COR-L47 (cell line): Measurements from ENCODE around the gene MARCHF7.
"Not testable (repeated sequence)": the region's sequence is repeated elsewhere in the genome, so short reads cannot be mapped to it uniquely, and the experiment has no call there.

Experiments used
- DNase-seq: peaks from one replicate; lab custom pipeline; 2025; lab: John Stamatoyannopoulos, UW

The MARCHF7 gene

GRCh38 chr2:159716857-159717256, 4.6 kb downstream of the MARCHF7 start:
- no peak for DNase-seq

- no peak for DNase-seq
Observed at GRCh38 chr2:159720676-159721075, 8.4 kb downstream of the MARCHF7 start.

GRCh38 chr2:159722580-159722979, 10.3 kb downstream of the MARCHF7 start:
- no peak for DNase-seq

GRCh38 chr2:159724795-159725572, 12.7 kb downstream of the MARCHF7 start:
- DNase-seq, result not testable (repeated sequence)

GRCh38 chr2:159725713-159726112, 13.4 kb downstream of the MARCHF7 start:
- no peak for DNase-seq

GRCh38 chr2:159728629-159729028, 16.3 kb downstream of the MARCHF7 start:
- no peak for DNase-seq

GRCh38 chr2:159735648-159736047, 23.3 kb downstream of the MARCHF7 start:
- DNase-seq, result no peak

GRCh38 chr2:159736048-159736447, 23.7 kb downstream of the MARCHF7 start:
- DNase-seq, result no peak

GRCh38 chr2:159737292-159737916, 25.1 kb downstream of the MARCHF7 start:
- no peak for DNase-seq

GRCh38 chr2:159737917-159738296, 25.6 kb downstream of the MARCHF7 start:
- no peak for DNase-seq

- no peak for DNase-seq
Observed at GRCh38 chr2:159738509-159739390, 26.4 kb downstream of the MARCHF7 start.

GRCh38 chr2:159742846-159743245, 30.5 kb downstream of the MARCHF7 start:
- no peak for DNase-seq

GRCh38 chr2:159744363-159744762, 32.1 kb downstream of the MARCHF7 start:
- no peak for DNase-seq

GRCh38 chr2:159745237-159745636, 32.9 kb downstream of the MARCHF7 start:
- DNase-seq, result not testable (repeated sequence)

GRCh38 chr2:159748089-159748488, 35.8 kb downstream of the MARCHF7 start:
- DNase-seq, result no peak

GRCh38 chr2:159750873-159751272, 38.6 kb downstream of the MARCHF7 start:
- no peak for DNase-seq

- no peak for DNase-seq
Observed at GRCh38 chr2:159753797-159754196, 41.5 kb downstream of the MARCHF7 start.

GRCh38 chr2:159755014-159755413, 42.7 kb downstream of the MARCHF7 start:
- no peak for DNase-seq

- no peak for DNase-seq
Observed at GRCh38 chr2:159755788-159756187, 43.5 kb downstream of the MARCHF7 start.

GRCh38 chr2:159758239-159758638, 45.9 kb downstream of the MARCHF7 start:
- no peak for DNase-seq

- DNase-seq, result no peak
Observed at GRCh38 chr2:159758686-159759085, 46.4 kb downstream of the MARCHF7 start.

- no peak for DNase-seq
Observed at GRCh38 chr2:159759577-159759976, 47.3 kb downstream of the MARCHF7 start.

- no peak for DNase-seq
Observed at GRCh38 chr2:159760326-159760725, 48.0 kb downstream of the MARCHF7 start.
